ENCODE results near the gene ST6GALNAC3.

GRCh38 chr1:76055987-76056386, 18.6 kb upstream of the ST6GALNAC3 start:
- TF ChIP-seq CTCF (IDR thresholded peaks at IDR 0.05) (no peak), ZFX (IDR thresholded peaks at IDR 0.05; ENCODE audit: borderline replicate concordance) (no peak)

All from 22Rv1 (cell line).